ENCODE results near the gene CHRNA3.
"Not testable (repeated sequence)": the region's sequence is repeated elsewhere in the genome, so short reads cannot be mapped to it uniquely, and the experiment has no call there.

CHRNA3 gene

GRCh38 chr15:78616506-78616905 is 4.3 kb downstream of the CHRNA3 start:
- no peak for DNase-seq

- DNase-seq = no peak
Measured at GRCh38 chr15:78615151-78615589, 5.6 kb downstream of the CHRNA3 start.

GRCh38 chr15:78614021-78614420 is 6.8 kb downstream of the CHRNA3 start:
- DNase-seq = no peak

GRCh38 chr15:78609551-78609950 is 11.2 kb downstream of the CHRNA3 start:
- not testable (repeated sequence) for DNase-seq

- DNase-seq = no peak
Measured at GRCh38 chr15:78605680-78606079, 15.1 kb downstream of the CHRNA3 start.

GRCh38 chr15:78605201-78605600 is 15.6 kb downstream of the CHRNA3 start:
- no peak for DNase-seq

GRCh38 chr15:78604420-78604819 is 16.4 kb downstream of the CHRNA3 start:
- no peak for DNase-seq

GRCh38 chr15:78603467-78603866 is 17.3 kb downstream of the CHRNA3 start:
- DNase-seq = no peak

- DNase-seq = no peak
Measured at GRCh38 chr15:78599189-78599588, 21.6 kb downstream of the CHRNA3 start.

GRCh38 chr15:78598348-78598747 is 22.4 kb downstream of the CHRNA3 start:
- DNase-seq = no peak

GRCh38 chr15:78597583-78597982 is 23.2 kb downstream of the CHRNA3 start:
- DNase-seq = no peak

- DNase-seq = no peak
Measured at GRCh38 chr15:78574944-78575343, 45.9 kb downstream of the CHRNA3 start.

- DNase-seq = no peak
Measured at GRCh38 chr15:78573416-78573815, 47.4 kb downstream of the CHRNA3 start.

- DNase-seq = no peak
Measured at GRCh38 chr15:78571382-78571781, 49.4 kb downstream of the CHRNA3 start.

- DNase-seq = no peak
Measured at GRCh38 chr15:78570710-78571109, 50.1 kb downstream of the CHRNA3 start.

- no peak for DNase-seq
Measured at GRCh38 chr15:78567531-78567930, 53.3 kb downstream of the CHRNA3 start.

GRCh38 chr15:78565951-78566774 is 54.6 kb downstream of the CHRNA3 start:
- DNase-seq = peak; percentile 7

- DNase-seq = peak; percentile 81
Measured at GRCh38 chr15:78565097-78565950, 55.5 kb downstream of the CHRNA3 start, which contains the start of gene CHRNA5. CHRNA5 (plus strand) TSS chr15:78565520; CDS start chr15:78565720, 200 bp downstream.

- DNase-seq = no peak
Measured at GRCh38 chr15:78564743-78565096, 56.1 kb downstream of the CHRNA3 start.

- DNase-seq = no peak
Measured at GRCh38 chr15:78563092-78563491, 57.7 kb downstream of the CHRNA3 start.

- DNase-seq = no peak
Measured at GRCh38 chr15:78561490-78561889, 59.3 kb downstream of the CHRNA3 start.

- DNase-seq = not testable (repeated sequence)
Measured at GRCh38 chr15:78560201-78560600, 60.6 kb downstream of the CHRNA3 start.

GRCh38 chr15:78552597-78552996 is 68.2 kb downstream of the CHRNA3 start:
- no peak for DNase-seq

GRCh38 chr15:78551902-78552301 is 68.9 kb downstream of the CHRNA3 start:
- no peak for DNase-seq
